WERI-Rb-1 (cell line): ENCODE data around the gene OXTR.
A peak's percentile ranks its signal among the peaks of the same experiment; 100 is the strongest.

Experiments used
- DNase-seq: peaks from one replicate; pipeline ENCODE4 v3.0.0-alpha.2; 2020
- H3K27ac ChIP-seq: fragments of 250-450 bp; sonication (Bioruptor Pico); 2 replicates; pipeline ENCODE4 v1.5.1; 2020; ENCODE audit warnings: mild to moderate bottlenecking, moderate library complexity
- H3K27me3 ChIP-seq: fragments of 250-450 bp; sonication (Bioruptor Pico); 2 replicates; pipeline ENCODE4 v1.5.1; 2021; ENCODE audit warnings: mild to moderate bottlenecking, low read depth, moderate library complexity; ENCODE audit not compliant: insufficient read depth, severe bottlenecking
- H3K36me3 ChIP-seq: fragments of 250-450 bp; sonication (Bioruptor Pico); 2 replicates; pipeline ENCODE4 v1.5.1; 2020; ENCODE audit warnings: mild to moderate bottlenecking, moderate library complexity
- H3K4me3 ChIP-seq: 2 replicates; pipeline ENCODE4 v1.5.1; 2011; ENCODE audit warnings: low read depth, mild to moderate bottlenecking, control low read depth, low read length
- H3K9me3 ChIP-seq: fragments of 250-450 bp; sonication (Bioruptor Pico); 2 replicates; pipeline ENCODE4 v1.5.1; 2021; ENCODE audit warnings: mild to moderate bottlenecking, moderate library complexity; ENCODE audit not compliant: severe bottlenecking
- TF ChIP-seq, protein P1 (sequence below): IDR thresholded peaks from 2 replicates; pipeline ENCODE4 v1.5.1; 2011; ENCODE audit warnings: low read depth, mild to moderate bottlenecking, control low read depth, inconsistent platforms, low read length

OXTR gene

DNA sequence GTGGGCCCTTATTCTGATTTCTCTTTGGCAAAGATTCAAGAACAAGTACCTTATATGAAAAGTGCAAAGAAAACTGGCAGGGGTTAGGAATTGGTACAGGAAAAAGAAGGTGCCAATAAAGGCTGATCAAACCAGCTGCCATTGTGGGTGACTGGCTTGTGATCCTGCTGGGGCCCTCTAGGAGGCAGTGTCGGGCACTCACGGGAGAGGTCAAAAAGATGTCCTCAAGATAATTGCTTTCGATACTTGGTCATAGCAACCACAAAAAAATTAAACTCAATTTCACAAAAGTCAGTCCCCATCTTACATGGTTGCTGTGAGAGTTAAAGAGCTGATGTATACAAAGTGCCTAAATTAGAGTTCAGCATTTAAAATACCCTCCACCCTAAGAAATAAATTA is 66.9 kb downstream of the OXTR start:
- Histone ChIP-seq H3K27ac (no peak overlapping the region), H3K4me3 (no peak overlapping the region), H3K27me3 (no peaks in the 10 kb centered on the region), H3K9me3 (peaks cover 35% of the 10 kb centered on the region), H3K36me3 (no peaks in the 10 kb centered on the region)
- TF ChIP-seq, protein P1, sequence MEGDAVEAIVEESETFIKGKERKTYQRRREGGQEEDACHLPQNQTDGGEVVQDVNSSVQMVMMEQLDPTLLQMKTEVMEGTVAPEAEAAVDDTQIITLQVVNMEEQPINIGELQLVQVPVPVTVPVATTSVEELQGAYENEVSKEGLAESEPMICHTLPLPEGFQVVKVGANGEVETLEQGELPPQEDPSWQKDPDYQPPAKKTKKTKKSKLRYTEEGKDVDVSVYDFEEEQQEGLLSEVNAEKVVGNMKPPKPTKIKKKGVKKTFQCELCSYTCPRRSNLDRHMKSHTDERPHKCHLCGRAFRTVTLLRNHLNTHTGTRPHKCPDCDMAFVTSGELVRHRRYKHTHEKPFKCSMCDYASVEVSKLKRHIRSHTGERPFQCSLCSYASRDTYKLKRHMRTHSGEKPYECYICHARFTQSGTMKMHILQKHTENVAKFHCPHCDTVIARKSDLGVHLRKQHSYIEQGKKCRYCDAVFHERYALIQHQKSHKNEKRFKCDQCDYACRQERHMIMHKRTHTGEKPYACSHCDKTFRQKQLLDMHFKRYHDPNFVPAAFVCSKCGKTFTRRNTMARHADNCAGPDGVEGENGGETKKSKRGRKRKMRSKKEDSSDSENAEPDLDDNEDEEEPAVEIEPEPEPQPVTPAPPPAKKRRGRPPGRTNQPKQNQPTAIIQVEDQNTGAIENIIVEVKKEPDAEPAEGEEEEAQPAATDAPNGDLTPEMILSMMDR: peak; percentile 46; the same call in 1 of the 2 replicates
- no peak for DNase-seq
